ENCODE data around the gene GIMAP8.

DNA sequence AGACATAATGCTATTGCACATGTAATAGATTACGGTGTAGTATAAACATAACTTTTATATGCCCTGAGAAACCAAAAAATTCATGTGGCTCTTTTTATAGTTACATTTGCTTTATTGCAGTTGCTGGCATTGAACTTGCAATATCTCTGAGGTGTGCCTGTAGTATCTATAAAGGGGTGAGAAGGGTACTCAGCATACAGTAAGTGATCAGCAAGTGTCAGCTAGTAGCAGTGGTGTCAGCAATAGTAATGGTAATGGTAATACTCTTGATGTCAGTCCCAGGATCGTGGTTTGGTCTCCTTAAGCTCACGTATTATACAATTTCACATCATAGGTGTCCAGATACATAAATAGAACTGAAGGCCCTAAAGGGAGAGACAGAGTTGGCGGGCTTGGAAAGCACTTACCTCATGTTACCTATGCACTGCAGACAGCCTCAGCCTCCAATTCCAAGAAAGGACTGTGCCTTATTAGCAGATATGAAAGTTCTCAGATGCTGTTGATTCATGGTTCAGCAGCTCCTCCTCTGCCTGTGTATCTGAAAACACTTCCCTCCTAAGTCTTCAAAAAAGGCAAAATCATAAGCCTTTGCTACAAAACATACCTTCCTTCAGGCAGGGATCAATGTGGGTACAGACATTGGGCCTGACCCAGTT is 57.6 kb downstream of the GIMAP8 start:
- TF ChIP-seq, protein P1, sequence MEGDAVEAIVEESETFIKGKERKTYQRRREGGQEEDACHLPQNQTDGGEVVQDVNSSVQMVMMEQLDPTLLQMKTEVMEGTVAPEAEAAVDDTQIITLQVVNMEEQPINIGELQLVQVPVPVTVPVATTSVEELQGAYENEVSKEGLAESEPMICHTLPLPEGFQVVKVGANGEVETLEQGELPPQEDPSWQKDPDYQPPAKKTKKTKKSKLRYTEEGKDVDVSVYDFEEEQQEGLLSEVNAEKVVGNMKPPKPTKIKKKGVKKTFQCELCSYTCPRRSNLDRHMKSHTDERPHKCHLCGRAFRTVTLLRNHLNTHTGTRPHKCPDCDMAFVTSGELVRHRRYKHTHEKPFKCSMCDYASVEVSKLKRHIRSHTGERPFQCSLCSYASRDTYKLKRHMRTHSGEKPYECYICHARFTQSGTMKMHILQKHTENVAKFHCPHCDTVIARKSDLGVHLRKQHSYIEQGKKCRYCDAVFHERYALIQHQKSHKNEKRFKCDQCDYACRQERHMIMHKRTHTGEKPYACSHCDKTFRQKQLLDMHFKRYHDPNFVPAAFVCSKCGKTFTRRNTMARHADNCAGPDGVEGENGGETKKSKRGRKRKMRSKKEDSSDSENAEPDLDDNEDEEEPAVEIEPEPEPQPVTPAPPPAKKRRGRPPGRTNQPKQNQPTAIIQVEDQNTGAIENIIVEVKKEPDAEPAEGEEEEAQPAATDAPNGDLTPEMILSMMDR (IDR thresholded peaks at IDR 0.05), result no peak
- no peak for TF ChIP-seq POLR2A (IDR thresholded peaks at IDR 0.05)
